GM10266 (cell line): ENCODE data around the gene CELF1.

Experiments used
- DNase-seq: peaks from one replicate; pipeline ENCODE4 v3.0.0; 2012; ENCODE audit errors: extremely low spot score
- TF ChIP-seq, protein P1 (sequence below): IDR thresholded peaks from 2 replicates; pipeline ENCODE4 v1.5.1; 2012; ENCODE audit warnings: mild to moderate bottlenecking, low read depth; ENCODE audit not compliant: control insufficient read depth, insufficient read depth; ENCODE audit errors: missing control alignments

Gene CELF1

GRCh38 chr11:47480762-47481161 lies 72.2 kb downstream of the CELF1 start:
- TF ChIP-seq, protein P1, sequence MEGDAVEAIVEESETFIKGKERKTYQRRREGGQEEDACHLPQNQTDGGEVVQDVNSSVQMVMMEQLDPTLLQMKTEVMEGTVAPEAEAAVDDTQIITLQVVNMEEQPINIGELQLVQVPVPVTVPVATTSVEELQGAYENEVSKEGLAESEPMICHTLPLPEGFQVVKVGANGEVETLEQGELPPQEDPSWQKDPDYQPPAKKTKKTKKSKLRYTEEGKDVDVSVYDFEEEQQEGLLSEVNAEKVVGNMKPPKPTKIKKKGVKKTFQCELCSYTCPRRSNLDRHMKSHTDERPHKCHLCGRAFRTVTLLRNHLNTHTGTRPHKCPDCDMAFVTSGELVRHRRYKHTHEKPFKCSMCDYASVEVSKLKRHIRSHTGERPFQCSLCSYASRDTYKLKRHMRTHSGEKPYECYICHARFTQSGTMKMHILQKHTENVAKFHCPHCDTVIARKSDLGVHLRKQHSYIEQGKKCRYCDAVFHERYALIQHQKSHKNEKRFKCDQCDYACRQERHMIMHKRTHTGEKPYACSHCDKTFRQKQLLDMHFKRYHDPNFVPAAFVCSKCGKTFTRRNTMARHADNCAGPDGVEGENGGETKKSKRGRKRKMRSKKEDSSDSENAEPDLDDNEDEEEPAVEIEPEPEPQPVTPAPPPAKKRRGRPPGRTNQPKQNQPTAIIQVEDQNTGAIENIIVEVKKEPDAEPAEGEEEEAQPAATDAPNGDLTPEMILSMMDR: no peak
- no peak for DNase-seq

GRCh38 chr11:47478651-47479329 lies 74.1 kb downstream of the CELF1 start:
- no peak for DNase-seq
- TF ChIP-seq, protein P1: no peak

GRCh38 chr11:47477753-47478152 lies 75.2 kb downstream of the CELF1 start:
- no peak for DNase-seq
- TF ChIP-seq, protein P1: no peak

- no peak for DNase-seq
- TF ChIP-seq, protein P1: no peak
These were observed 75.6 kb downstream of the CELF1 start for GRCh38 chr11:47477323-47477722.

GRCh38 chr11:47470671-47471070 lies 82.3 kb downstream of the CELF1 start:
- DNase-seq: no peak
- TF ChIP-seq, protein P1: no peak

- no peak for DNase-seq
- TF ChIP-seq, protein P1: no peak
These were observed 83.4 kb downstream of the CELF1 start for GRCh38 chr11:47469361-47470179.
